HL-60/S4 treated with retinoic acid at 250 ng/mL for 4 days and 3 days (cell line): ENCODE results near the gene RELCH.
"Not testable (repeated sequence)": the region's sequence is repeated elsewhere in the genome, so short reads cannot be mapped to it uniquely, and the experiment has no call there.

Experiments used
- in situ Hi-C: fragments of 300-500 bp; cut with MboI; formaldehyde crosslinking; loops from 2 replicates; pipeline ENCODE4 v1.7.0; 2022; ENCODE audit warnings: low sequenced_read_pairs

RELCH gene

DNA sequence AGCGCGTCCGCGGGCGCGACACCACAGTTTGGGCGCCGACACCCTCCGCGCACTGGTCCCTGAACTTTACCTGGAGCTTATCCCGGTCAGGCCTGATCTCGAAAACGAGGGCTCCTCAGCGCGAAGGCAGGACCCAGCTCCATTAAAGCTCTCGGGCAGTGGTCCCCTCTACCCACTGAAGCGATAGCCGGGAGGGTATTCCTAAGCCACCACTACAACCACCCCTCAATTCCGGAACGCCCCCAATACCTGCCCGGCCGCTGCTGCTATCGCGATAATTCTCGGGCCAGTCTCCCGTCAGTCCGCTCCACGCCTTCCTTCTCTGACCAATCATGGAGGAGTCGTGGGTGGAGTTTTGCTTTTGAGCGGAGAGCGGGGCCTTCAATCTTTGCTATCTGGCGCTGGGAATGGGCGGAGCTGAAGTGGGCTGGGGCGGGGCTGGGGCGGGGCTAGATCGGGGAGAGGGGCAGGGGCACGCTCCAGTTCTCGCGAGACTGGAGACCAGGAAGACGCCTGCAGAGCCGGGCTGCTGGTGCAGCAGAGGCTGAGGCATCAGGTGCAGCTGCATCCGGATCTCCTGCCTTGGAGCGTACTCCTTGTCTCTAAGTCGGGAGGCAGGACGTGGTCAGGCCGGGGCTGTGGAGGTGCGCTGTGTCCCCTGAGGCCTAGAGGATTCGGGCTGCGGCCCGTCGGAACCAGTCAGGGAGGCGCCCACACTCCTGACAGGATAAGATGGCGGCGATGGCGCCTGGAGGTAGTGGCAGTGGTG lies at the start of gene RELCH, which contains the start of gene PIGN:
TSS of gene RELCH (plus strand) at position 482 of the 769 bp plus-strand sequence. CDS start at position 733, 251 bp downstream.
TSS of gene PIGN (minus strand) at position 283 of the 769 bp plus-strand sequence. CDS start 25,703 bp downstream, outside the sequence.
- in situ Hi-C loops = loop anchor here (25.0 kb wide), 2 partner anchors 375 to 800 kb away; no protein-coding TSS in a partner anchor

GRCh38 chr18:62138461-62139235 lies 48.4 kb upstream of the RELCH start:
- in situ Hi-C loops = loop anchor here (10.0 kb wide), 1 partner anchor 504 kb away; no protein-coding TSS in a partner anchor

DNA sequence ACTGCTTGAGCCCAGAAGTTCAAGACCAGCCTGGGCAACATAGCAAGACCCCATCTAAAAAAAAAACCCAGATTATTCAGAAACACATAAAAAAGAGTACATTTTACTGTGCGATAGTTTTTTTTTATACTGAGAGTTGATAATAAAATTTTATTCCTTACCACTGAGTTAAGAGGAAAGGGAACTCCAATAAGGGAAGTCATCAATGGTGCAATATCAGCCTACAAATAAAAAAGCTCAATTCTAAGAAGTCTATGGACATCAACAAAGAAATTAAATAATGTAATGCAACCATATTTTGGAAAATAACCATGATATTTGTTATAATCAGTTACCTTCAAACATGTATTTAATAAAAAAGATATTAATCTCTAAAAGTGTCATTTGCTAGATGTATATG lies 46.8 kb upstream of the RELCH start:
- in situ Hi-C loops = no loop called here

DNA sequence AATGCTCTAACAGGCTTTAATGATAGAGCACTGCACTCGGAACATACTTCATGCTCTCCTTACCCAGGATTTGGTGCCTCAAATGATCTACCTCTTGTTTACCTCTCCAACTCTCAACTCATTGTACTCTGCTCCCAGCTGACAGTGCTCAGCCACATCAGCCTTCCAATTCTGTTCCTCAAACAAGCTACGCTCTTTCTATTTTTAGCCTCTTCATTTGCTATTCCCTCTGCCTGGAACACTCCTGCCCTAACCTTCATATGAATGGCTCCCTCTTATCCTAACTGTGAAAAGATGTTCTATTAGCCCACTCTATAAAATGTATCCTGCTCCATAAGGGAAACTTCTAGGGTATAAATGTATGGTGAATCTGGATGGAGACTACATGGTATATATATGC lies 42.7 kb upstream of the RELCH start:
- in situ Hi-C loops = no loop called here

GRCh38 chr18:62151068-62151771 lies 35.8 kb upstream of the RELCH start:
- in situ Hi-C loops = no loop called here

GRCh38 chr18:62152844-62153243 lies 34.2 kb upstream of the RELCH start:
- in situ Hi-C loops = no loop called here

DNA sequence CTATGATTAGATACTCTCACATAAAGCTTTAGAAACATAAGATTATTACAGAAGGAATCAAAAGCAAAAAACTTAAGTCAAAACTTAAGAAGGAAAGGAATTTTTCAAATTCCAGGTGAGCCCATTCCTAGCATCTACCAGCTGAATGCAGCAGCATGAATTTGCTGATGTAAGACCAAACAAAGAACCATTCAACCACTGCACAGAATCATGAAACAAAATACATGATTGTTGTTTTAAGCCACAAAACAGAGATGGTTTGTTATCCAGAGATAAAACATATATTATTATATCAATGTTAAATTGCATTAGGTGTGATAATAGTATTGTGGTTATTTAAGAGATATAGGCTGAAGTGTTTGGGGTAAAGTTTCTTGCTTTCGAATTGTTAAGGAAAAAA lies 29.2 kb upstream of the RELCH start:
- in situ Hi-C loops = no loop called here

DNA sequence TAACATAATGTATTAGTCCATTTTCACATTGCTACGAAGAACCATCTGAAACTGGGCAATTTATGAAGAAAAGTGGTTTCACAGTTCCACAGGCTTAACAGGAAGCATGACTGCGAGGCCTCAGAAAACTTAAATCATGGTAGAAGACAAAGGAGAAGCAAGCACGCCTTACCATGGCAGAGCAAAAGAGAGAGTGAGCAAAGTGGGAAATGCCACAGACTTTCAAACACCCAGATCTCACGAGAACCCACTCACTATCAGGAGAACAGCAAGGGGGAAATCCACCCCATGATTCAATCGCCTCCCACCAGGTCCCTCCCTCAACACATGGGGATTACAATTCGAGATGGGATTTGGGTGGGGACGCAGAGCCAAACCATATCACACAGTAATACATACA lies 22.7 kb upstream of the RELCH start:
- in situ Hi-C loops = no loop called here

DNA sequence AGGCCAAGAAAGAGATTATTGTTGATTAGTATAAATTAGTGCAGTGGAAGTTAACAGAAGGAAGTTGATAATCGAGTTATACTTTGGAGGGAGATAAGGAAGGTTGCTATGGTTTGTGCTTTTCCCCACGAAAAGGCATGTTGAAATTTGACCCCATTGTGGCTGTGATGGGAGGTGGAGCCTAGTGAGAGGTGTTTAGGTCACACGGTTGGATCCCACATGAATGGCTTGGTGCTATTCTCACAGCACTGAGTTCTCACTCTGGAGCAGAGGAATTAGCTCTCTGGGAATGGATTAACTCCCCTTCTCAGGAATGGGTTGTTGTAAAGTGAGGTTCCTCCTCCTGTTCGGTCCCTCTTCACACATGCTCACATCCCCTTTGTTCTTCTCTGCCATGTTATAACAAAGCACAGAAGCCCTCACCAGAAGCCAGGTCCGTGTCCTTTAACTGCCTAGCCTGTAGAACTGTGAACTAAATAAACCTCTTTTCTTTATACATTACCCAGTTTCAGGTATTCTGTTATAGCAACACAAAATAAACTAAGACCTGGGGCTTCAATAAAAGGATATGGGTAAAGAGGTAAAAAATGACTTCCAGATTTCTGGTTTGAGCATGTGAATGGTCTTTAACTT lies 22.1 kb upstream of the RELCH start:
- in situ Hi-C loops = no loop called here

GRCh38 chr18:62165583-62165982 lies 21.5 kb upstream of the RELCH start:
- in situ Hi-C loops = no loop called here

- in situ Hi-C loops = not testable (repeated sequence)
These were observed 20.5 kb upstream of the RELCH start for GRCh38 chr18:62166524-62166923.

DNA sequence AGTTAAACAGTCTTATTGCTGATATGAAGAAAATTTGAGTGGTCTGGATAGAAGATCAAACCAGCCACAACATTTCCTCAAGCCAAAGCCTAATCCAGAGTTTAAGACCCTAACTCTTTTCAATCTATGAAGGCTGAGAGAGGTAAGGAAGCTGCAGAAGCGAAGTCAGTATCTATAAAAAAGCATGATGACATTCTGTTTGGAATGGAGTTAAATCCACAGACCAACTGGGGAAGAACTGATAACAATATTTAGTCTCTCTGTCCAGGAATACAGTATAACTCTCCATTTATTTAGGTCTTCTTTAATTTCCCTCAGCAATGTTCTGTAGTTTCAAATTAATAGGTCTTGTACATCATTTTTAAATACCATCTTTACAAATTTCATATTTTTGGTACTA lies 16.2 kb upstream of the RELCH start:
- in situ Hi-C loops = no loop called here

- in situ Hi-C loops = no loop called here
These were observed 14.8 kb upstream of the RELCH start for GRCh38 chr18:62172298-62172697.

DNA sequence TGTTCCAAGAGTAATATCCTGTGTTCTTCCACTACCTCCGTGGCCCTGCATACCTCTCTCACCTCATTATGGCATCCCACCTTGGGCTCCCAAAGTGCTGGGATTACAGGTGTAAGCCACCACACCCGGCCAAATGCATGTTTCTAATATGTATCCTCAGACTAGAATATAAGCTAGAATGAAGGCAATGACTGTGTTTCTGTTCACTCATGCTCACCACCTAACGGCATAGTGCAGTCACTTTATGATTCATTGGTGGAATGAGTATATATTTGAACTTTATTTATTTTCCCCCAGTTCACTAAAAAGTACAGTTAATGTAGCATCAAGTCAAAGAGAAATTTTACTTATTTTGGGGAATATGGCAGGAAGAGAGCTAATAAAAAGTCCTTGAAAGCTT lies 11.5 kb upstream of the RELCH start:
- in situ Hi-C loops = loop anchor here (25.0 kb wide), 2 partner anchors 387 to 812 kb away; no protein-coding TSS in a partner anchor

GRCh38 chr18:62177271-62177670 lies 9.8 kb upstream of the RELCH start:
- in situ Hi-C loops = loop anchor here (25.0 kb wide), 2 partner anchors 385 to 810 kb away; no protein-coding TSS in a partner anchor

DNA sequence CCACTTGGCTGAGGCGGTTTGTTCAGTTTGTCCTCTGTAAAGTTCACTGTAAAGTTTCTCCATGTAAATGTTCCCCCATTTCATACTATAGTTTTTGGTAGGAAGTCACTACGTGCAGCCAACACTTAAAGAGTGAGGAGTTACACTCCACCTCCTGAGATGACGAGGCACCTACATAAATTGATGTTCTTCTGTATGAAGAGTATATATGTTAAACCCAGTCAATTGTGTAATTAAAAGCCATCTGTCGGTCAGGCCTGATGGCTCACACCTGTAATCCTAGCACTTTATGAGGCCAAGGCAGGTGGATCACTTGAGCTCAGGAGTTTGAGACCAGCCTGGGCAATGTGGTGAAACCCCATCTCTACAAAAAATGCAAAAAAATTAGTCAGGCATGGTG lies 7.8 kb upstream of the RELCH start:
- in situ Hi-C loops = loop anchor here (25.0 kb wide), 2 partner anchors 383 to 808 kb away; no protein-coding TSS in a partner anchor

DNA sequence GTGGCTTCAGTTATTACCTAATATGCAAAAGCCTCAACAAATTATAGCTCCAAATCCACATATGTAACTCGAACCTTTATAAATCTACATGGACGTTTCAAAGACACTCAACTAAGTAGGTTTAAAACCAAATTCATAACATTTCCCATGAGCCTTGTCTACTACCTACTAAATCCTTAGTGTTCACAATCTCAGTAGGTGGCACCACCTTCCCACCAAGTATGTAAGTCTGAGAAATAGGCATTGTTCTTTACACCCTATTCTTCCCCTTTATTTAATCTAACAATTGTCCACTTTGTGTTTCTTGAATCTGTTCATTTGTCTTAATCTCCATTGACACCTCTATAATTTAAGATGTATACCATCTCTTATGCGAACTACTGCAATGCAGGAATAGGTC lies 4.8 kb upstream of the RELCH start:
- in situ Hi-C loops = loop anchor here (25.0 kb wide), 2 partner anchors 380 to 805 kb away; no protein-coding TSS in a partner anchor

DNA sequence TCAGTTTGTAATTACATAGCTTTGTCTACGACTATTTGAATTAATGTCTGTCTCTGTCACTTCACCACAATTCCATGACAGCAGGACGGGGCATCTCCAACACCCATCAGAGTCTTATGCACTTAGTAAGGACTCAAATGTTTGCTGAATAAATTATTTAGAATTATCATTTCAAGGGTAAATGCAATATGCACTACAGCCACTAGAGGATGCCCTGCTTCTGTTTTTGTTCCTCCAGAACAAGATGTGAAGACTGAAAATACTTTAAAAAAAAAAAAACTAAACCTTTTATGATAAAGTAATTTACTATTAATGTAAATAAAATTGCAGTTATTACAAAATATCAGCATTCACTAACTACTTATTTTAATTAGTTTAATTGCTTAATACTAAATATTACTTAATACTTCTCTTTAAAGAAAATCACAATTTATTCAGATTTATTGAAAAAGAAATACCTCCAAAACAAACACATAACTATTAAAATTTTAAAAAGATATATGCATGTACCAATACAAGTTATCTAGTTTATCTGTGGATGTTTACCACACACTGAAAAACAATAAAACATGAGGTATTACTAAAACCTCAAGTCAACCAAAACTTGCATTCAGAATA lies 3.4 kb upstream of the RELCH start:
- in situ Hi-C loops = loop anchor here (25.0 kb wide), 2 partner anchors 379 to 804 kb away; no protein-coding TSS in a partner anchor

DNA sequence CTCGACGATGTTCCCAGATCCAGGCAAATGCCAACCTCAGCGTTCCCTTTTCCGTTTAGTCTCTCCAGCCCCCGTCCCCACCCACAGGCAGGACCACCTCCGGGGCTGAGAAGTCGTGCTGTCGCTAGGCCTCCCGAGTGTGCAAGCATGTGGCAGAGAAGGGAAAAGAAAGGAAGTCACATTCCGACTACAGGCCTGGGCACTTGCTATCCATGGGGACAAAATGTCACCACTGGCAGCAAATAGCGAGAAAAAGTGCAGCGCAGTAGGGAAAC lies 619 bp upstream of the RELCH start:
- in situ Hi-C loops = loop anchor here (25.0 kb wide), 2 partner anchors 376 to 801 kb away; no protein-coding TSS in a partner anchor
